PC-9 (cell line): ENCODE data around the gene SFN.

Experiments used
- EZH2 ChIP-seq: fragments of 200-600 bp; sonication (generic); IDR thresholded peaks from 2 replicates; pipeline ENCODE4 v1.8.0; 2017; ENCODE audit warnings: antibody characterized with exemption, low read depth
- TF ChIP-seq, protein P1 (sequence below): fragments of 200-600 bp; sonication (generic); conservative IDR thresholded peaks from 2 replicates; pipeline ENCODE4 v1.6.1; 2017; ENCODE audit warnings: mixed run types, antibody characterized with exemption, mild to moderate bottlenecking, moderate library complexity

DNA sequence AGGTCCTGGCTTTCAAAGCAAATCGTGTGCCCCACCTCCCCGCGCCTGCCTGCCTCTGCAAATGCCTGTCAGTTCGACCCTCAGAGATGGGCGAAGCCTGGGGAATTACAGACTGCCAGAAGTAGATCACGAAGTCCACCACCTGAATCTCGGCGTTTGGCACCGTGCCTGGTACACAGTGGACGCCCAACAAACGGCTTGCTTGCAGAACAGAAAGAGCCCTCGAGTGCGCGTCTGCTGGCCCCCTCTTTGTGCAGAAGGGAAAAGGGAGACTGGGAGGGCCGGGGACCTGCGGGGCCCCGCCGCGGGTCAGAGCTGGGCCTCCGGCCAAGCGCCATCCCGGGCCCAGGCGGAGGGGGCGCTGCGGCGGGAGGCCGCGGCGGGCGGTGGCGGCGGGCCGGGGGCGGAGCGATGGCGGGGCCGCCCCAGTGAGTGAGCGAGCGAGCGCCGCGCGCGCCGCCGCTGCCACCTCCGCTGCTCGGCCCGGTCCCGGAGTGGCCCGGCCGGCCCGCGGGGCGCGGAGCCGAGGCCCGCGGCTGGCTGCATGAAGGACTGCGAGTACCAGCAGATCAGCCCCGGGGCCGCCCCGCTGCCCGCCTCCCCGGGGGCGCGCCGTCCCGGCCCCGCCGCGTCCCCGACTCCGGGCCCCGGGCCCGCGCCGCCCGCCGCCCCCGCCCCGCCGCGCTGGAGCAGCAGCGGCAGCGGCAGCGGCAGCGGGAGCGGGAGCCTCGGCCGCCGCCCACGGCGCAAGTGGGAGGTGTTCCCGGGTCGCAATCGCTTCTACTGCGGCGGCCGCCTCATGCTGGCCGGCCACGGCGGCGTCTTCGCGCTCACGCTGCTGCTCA is 36.5 kb upstream of the SFN start, which contains the start of gene ZDHHC18:
- TF ChIP-seq, protein P1, sequence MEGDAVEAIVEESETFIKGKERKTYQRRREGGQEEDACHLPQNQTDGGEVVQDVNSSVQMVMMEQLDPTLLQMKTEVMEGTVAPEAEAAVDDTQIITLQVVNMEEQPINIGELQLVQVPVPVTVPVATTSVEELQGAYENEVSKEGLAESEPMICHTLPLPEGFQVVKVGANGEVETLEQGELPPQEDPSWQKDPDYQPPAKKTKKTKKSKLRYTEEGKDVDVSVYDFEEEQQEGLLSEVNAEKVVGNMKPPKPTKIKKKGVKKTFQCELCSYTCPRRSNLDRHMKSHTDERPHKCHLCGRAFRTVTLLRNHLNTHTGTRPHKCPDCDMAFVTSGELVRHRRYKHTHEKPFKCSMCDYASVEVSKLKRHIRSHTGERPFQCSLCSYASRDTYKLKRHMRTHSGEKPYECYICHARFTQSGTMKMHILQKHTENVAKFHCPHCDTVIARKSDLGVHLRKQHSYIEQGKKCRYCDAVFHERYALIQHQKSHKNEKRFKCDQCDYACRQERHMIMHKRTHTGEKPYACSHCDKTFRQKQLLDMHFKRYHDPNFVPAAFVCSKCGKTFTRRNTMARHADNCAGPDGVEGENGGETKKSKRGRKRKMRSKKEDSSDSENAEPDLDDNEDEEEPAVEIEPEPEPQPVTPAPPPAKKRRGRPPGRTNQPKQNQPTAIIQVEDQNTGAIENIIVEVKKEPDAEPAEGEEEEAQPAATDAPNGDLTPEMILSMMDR, result no peak; the same call in 1 of the 2 replicates
- TF ChIP-seq EZH2, result no peak
